Activated CD4-positive, alpha-beta T cell treated with anti-CD3 and anti-CD28 coated beads, Interleukin-2, amount 50 U/mL, for 4 hours (primary cell): ENCODE data around the gene MYBBP1A.

ENCODE experiments used
- DNase-seq, 2 experiments: peaks; one replicate each; pipeline ENCODE4 v3.0.0-alpha.2; 2020

The MYBBP1A gene

GRCh38 chr17:4547118-4547906 lies 7.9 kb downstream of the MYBBP1A start:
- DNase-seq = no peak

- no peak for DNase-seq
Observed at GRCh38 chr17:4545217-4545951, 9.8 kb downstream of the MYBBP1A start.

GRCh38 chr17:4544951-4545216 lies 10.3 kb downstream of the MYBBP1A start:
- no peak for DNase-seq

- no peak for DNase-seq
Observed at GRCh38 chr17:4544135-4544950, 10.8 kb downstream of the MYBBP1A start.

- DNase-seq = no peak
Observed at GRCh38 chr17:4543557-4544026, 11.6 kb downstream of the MYBBP1A start.

GRCh38 chr17:4542726-4543191 lies 12.4 kb downstream of the MYBBP1A start:
- DNase-seq = no peak

- no peak for DNase-seq
Observed at GRCh38 chr17:4542003-4542725, 13.0 kb downstream of the MYBBP1A start.

- DNase-seq = no peak
Observed at GRCh38 chr17:4541328-4542002, 13.7 kb downstream of the MYBBP1A start.

- no peak for DNase-seq
Observed at GRCh38 chr17:4540687-4541327, 14.4 kb downstream of the MYBBP1A start.

- no peak for DNase-seq
Observed at GRCh38 chr17:4540224-4540651, 14.9 kb downstream of the MYBBP1A start.

GRCh38 chr17:4539576-4540223 lies 15.5 kb downstream of the MYBBP1A start:
- DNase-seq = no peak

- no peak for DNase-seq
Observed at GRCh38 chr17:4539025-4539424, 16.2 kb downstream of the MYBBP1A start.

GRCh38 chr17:4538236-4539002 lies 16.8 kb downstream of the MYBBP1A start:
- DNase-seq = no peak

GRCh38 chr17:4537451-4538235 lies 17.5 kb downstream of the MYBBP1A start:
- no peak for DNase-seq

GRCh38 chr17:4536742-4537411 lies 18.3 kb downstream of the MYBBP1A start:
- no peak for DNase-seq

GRCh38 chr17:4536259-4536741 lies 18.9 kb downstream of the MYBBP1A start:
- no peak for DNase-seq

- DNase-seq = no peak
Observed at GRCh38 chr17:4535667-4536258, 19.4 kb downstream of the MYBBP1A start.
